ENCODE data around the gene FAM161B. TPM values are rescaled to one million over a fixed set of nuclear protein-coding genes. Genes with fewer than 3 reads are reported as not detected.

Gene FAM161B
- total and polyA plus RNA-seq, 2 of the 13 experiments (the other 11 are each of a cell fraction or from before 2014, with no cell fraction given) = 1.6 to 2.0 TPM

GRCh38 chr14:73997108-73997943 is 47.4 kb upstream of the FAM161B start (continued):
- TF ChIP-seq THAP7 (CRISPR knock-in tag; IDR thresholded peaks at IDR 0.05) = no peak
- TF ChIP-seq FOXA3 (CRISPR knock-in tag; IDR thresholded peaks at IDR 0.05) = 0 out of 2 replicates have a peak, but pooled peaks have one; percentile 29
- no peak for TF ChIP-seq DNMT1 (CRISPR knock-in tag; IDR thresholded peaks at IDR 0.05)
- 0 out of 2 replicates have a peak, but pooled peaks have one; percentile 28 for TF ChIP-seq RERE (CRISPR knock-in tag; IDR thresholded peaks at IDR 0.05; ENCODE audit: low read depth)
- TF ChIP-seq ZSCAN12 (CRISPR knock-in tag; IDR thresholded peaks at IDR 0.05) = 0 out of 2 replicates have a peak, but pooled peaks have one; percentile 57
- TF ChIP-seq ZNF121 (CRISPR knock-in tag; IDR thresholded peaks at IDR 0.05) = no peak
- TF ChIP-seq LCORL (IDR thresholded peaks at IDR 0.05) = no peak
- TF ChIP-seq LCORL (CRISPR knock-in tag; IDR thresholded peaks at IDR 0.05) = peak; percentile 2; the same call in 1 of the 2 replicates
- TF ChIP-seq ZNF263 (CRISPR knock-in tag; IDR thresholded peaks at IDR 0.05) = no peak
- no peak for TF ChIP-seq MAZ (IDR thresholded peaks at IDR 0.05; ENCODE audit: borderline replicate concordance, low read depth, low read length)
- no peak for TF ChIP-seq MAZ (CRISPR knock-in tag; IDR thresholded peaks at IDR 0.05; ENCODE audit: low read depth)
- TF ChIP-seq ZNF441 (CRISPR knock-in tag; IDR thresholded peaks at IDR 0.05; ENCODE audit: borderline replicate concordance) = no peak
- TF ChIP-seq ZFP90 (CRISPR knock-in tag; IDR thresholded peaks at IDR 0.05; ENCODE audit: borderline replicate concordance) = no peak
- no peak; the same call in 1 of the 2 replicates for TF ChIP-seq HDAC1 (CRISPR knock-in tag; IDR thresholded peaks at IDR 0.05)
- TF ChIP-seq ZNF790 (CRISPR knock-in tag; IDR thresholded peaks at IDR 0.05; ENCODE audit: borderline replicate concordance) = no peak
- TF ChIP-seq SKIL (CRISPR knock-in tag; IDR thresholded peaks at IDR 0.05; ENCODE audit: borderline replicate concordance) = no peak
- peak; percentile 39; the same call in 1 of the 2 replicates for TF ChIP-seq ZNF792 (CRISPR knock-in tag; IDR thresholded peaks at IDR 0.05)

Data from HepG2 (cell line).